ENCODE data around the gene IFT122.
A peak's percentile ranks its signal among the peaks of the same experiment; 100 is the strongest.

IFT122 gene

DNA sequence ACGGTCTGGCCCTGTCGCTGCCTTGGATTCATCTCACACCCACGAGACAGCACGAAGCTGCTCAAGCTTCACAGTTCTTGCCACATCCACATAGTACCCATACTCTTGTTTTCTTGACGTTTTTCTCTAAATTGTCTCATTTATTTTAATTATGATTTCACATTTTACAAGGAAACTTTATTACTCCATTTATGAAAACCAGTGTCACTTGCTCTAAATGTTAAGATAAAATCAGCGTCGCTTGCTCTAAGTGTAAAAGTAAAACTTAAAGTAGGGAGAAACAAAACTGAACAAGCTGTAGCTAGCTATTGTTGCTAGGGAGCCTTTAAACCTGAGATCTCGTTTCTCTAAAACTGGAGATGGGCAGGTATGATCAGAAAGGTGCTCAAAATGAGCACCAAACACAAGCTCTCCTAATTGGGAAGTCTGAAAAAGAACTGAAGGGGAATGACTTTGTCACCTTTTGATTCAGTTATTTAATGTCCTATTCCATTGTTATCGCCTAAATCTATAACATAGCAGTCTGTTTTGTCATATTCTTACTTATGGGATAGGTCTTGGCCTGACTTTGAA is 680 bp downstream of the IFT122 start:
- DNase-seq, result peak; percentile 50

DNA sequence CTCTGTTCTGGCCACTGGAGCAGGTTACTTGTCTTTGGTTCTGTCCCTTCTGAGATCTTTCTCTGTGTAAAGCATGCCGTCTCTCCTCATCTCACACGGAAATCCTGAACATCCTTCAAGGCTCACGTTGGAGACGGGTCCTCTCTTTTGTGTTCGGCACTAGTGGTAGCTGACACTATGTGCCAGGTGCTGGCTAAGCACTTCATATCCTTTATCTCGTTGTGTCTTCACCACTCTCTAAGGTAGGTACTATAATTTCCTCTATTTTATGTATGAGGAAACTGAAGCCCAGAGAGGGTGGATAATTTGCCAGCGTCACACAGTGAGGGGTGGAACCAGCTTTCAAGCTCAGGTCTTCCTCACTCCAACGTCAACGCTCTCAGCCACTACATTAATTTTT is 1.2 kb downstream of the IFT122 start:
- DNase-seq, result no peak

DNA sequence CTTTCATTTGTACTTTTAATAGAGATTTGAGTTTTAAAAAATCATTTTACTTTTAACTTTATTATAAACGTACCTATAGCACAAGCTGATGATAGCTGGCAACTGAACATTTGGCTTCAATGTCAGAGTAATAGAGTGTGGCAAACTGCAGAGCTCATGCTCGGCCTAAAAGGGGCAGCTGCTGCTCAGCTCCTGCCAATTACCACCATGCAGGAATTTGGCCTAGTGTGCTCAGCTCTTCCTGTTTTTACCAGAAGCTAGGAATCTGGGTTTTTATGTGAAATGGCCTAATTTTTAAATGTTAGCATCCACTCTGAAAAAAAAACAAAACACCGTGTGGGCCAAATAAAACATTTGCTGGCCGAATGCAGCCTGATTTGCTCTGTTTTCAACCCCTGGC is 1.8 kb downstream of the IFT122 start:
- no peak for DNase-seq

DNA sequence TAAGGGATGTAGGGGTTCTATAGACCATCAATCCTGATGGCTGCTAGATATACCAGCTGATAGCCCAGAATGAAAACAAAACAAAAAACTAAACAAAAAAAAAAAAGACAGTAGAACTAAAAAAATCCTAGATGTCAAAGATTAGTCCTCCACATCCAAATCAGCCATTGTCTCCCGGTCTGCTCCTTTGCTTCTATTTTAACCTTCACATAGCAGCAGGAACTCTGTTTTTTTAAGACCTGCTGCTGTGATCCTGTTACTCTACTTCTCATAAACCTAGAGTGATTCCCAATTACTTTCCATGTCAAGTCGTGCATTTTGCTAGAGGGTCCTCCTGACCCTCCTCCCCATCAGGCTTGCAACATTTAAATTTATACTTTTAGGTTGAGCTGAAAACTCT is 2.5 kb downstream of the IFT122 start:
- no peak for DNase-seq

DNA sequence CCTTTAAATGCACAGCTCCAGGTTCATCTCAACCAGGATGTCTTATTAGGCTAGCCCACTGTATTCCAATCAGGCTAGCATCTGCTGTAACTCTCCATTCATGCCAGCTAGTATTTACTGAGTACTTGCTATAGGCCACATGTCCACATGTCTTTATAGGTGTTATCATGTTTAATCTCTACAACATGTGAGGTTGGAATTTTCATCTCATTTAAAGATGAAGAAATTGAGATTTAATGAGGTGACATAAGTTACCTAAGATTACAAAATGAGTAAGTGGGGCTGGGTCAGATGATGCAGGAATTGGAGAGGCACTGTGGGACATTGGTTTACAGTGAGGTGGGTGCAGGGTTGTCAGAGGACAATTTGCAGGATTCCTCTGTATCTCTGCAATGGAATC is 2.9 kb downstream of the IFT122 start:
- peak; percentile 75 for DNase-seq

DNA sequence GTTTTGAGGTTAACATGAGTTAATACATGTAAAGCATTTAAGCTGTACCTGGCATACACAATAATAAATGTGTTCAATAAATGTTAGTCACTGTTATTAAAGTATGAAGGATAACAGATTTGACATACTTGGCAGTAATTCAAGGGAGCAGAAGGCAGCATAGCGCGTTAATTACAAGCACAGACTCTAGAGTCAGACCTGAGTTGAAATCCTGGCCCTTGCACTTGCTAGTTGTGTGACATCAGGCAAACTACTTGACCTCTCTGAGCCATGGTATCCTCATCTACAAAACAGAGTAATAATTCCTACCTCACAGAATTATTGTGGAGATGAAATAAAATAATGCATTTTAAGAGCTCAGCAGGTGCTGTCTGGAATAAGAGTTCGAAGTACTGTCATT is 5.4 kb downstream of the IFT122 start:
- peak; percentile 62 for DNase-seq

DNA sequence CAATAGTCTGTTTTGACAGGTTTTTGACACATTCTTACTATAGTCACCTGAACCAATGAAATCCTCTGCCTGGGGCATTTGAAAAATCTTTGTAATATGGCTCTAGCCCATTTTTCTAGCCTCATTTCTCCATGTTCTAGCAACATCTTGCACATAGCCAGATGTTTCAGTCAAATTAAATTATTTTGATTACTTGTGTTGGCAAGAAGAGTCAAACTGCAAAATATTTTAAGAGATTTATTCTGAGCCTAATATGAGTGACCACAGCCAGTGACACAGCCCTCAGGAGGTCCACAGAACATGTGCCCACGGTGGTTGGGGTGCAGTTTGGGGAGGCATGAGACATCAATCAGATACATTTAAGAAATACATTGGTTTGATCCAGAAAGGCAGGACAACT is 6.9 kb downstream of the IFT122 start:
- DNase-seq, result no peak

DNA sequence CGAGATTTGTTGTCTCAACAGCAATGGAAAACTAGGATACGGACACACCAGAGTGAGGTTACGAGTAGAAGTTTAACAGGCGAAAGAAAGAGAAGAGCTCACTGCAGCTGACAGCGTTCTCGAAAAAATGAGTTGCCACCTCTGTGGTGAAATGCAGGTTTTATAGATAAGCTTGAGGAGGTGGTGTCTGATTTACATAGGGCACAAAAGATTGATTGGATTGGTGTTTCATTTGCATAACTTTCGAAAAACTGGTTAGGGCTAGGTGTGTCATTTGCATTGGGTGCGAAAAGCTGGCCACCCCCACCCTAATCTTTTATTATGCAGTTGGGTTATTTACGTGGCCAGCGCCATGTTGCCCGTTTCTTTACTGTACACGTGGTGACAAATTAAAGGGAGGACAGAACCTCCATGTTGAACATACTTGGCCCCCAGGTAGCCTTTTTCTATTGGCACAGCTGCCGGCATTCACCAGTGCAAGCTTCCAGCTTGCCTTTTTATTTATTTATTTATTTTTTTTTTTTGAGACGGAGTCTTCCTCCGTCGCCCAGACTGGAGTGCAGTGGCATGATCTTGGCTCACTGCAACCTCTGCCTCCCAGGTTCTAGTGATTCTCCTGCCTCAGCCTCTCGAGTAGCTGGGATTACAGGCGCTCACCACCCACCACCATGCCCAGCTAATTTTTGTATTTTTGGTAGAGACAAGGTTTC is 8.3 kb downstream of the IFT122 start:
- no peak for DNase-seq

DNA sequence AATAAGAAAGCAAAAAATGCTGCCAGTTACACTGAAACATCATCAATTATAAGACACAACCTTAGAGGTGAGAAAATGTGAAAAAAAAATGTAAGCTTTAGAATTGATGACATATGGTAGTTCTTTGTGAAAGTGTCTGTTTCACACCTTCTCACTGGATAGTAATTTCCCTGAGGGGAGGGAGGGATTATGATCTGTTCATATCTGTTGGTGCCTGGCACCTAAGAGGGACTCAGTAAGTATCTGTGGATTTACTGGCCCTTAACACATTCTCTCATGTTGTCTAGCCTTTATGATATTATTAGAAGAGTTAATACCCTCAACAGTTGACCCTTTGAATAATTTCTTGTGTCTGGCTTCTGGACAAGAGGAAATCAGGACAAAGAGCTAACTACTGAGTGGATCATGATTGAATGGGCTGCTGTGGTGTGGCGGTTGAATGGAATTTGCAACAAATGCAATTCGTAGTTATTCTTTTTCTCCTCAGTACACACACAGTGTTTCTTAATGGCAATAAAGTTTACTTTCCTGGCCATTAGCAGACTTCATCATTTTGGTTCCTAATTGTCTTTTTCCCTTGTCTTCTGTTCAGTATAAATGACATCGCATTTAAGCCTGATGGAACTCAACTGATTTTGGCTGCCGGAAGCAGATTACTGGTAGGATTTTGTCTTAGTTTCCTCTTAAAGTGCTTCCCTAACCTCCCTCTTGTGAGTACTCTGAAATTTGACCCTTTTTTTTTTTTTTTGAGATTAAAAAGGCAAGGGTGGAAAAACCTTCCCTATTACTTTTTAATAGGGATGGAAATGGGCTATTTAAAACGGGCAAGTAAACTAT is 9.5 kb downstream of the IFT122 start:
- no peak for DNase-seq

DNA sequence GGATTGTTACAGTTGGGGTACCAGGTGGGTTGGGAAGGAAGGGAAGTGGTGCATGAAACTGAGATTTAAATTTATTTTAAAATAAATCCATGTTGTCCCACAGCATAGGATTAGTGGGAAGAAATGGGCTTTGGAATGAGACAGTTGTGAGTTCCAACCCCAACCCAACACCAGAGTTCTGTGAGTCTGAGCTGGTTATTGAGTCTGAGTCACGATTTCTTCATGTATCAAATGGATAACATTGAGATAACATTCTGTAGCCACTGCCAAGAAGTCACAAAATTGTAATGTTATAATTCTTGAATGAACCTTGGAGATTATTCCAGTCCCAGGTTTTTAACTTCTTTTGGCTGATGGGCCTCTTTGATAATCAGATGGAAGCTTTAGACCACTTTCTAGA is 13.7 kb downstream of the IFT122 start:
- DNase-seq, result no peak

DNA sequence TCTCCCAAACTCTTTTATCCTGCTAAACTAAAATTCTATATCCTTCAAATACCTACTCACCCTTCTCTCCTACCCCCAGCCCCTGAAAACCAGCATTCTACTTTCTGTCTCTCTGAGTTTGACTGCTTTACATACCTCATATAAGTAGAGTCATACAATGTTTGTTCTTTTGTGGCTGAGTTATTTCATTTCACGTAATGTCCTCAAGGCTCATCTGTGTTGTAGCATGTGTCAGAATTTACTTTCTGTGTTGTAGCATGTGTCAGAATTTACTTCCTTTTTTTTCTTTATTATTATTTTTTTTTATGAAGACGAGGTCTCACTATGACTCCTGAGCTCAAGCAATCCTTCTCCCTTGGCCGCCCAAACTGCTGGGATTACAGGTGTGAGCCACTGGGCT is 20.1 kb downstream of the IFT122 start:
- no peak for DNase-seq

DNA sequence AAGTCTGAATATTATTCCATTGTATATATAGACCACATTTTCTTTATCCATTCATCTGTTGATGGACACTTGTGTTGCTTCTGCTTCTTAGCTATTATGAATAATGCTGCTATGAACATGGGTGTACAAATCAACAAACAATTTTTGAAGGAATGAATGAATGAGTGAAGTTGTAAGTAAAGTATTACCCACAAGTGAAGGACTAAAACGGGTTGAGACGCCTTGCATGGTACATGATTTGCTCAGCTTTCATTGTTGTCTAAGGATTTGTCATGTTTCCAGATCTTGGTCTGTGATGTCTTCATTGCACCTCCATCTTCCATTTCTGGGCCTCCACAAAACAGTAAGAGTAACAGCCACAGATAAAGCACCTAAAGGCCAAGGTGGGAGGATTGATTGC is 20.5 kb downstream of the IFT122 start:
- DNase-seq, result no peak

DNA sequence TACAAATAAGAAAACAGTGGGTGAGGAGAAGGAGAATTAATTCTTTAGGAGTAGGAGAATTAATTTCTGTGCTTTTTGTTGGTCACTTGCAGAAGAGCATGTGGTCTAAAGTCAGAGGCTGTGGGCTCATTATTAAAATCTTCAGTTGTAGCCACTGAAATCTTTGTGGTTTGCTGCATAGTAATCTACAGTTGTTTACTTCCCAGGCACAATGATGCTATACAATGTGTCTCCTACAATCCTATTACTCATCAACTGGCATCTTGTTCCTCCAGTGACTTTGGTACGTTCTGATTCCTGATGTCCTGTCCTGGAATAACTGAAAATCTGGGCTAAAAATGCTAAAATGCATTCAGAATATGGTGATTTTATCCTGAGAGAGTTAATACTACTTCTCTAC is 21.0 kb downstream of the IFT122 start:
- DNase-seq, result no peak

DNA sequence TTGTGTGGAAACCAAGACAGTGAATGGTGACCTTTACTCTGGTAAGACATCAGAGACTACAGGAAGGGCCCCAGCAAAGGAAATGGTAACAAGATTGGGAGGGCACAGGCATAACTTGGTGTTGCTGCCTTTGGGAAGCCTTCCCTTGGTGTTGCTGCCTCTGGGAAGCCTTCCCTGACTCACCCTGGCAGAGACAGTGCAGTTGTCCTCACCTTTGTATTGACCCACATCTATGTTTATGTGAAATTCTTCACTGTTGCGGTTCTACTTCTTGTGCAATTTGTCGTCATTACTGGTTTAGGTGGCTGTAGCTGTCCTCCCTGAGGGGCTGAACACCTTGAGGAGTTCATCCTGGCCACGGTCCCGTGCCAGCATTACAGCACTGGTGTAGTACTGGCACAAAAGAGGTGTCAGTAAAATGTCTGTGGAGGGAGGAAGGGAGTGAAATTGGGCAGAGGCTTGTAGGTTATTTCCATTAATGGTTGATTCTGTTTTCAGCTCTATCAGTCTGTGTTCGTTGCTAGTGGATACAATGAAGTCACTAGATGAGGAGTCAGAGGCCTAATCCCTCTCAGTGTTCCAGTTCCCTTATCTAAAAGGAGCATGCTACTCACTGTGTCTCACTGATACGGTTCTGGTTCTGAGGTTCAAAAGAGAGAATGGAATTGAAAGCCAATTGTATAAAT is 21.6 kb downstream of the IFT122 start:
- DNase-seq, result no peak

DNA sequence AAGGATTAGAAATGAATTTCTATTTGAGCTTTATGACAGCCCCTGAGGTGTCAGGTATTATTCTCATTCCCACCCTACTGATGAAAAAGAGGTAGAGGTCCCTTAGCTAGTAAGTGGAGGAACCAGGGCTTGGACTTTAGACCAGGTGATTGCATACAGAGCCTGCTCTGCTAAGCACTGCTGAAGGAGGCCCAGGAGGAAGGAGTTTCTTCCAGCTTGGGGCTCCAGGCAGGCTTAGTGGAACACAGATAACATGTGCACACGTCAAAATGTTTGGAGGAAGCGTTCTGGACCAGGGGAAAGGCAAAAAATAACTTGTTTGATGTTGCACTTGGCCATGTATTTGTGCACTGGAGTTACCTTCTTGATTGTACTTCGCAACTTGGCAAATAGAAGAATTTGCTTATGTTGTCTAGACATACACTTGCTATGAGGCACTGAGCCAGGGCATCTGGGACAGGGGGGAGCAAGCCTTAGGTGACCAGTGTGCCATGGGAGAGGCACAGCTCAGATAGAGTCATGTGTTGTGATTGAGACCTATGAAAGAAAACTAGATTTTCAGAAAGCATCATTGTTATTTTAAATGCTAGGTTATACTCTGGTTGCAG is 22.4 kb downstream of the IFT122 start:
- DNase-seq, result no peak

DNA sequence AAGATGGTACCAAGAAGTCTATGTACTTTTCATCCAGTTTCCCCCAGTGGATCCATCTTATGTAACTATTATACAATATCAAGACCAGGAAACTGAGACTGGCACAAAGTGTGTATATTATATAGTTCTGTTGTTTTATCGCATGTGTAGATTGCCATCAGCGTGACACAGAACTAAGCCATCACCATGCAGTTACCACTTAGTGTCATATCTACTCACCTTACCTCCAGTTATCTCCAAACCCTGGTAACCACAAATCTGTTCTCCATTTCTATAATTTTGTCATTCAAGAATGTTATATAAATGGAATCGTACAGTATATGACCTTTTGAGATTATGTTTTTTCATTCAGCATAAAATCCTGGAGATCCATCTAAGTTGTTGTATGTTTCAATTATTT is 23.1 kb downstream of the IFT122 start:
- no peak for DNase-seq

DNA sequence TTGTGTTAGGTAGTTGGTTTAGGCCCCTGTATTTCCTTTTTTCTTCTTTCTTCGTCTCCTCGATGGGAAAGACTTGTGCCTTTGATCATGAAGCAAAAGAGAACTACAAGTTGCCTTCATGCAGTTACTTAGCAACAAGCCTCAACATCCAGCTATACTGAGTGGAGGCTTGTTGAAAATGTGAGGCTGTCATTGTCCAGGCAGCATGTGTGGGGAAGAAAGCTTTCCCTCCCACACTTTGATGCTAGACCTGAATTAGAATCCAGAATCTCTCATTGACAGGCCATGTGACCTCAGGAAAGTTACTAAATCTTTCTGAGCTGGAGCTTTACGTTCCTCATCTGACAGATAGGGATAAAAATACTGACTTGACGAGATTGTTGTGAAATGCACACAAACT is 23.7 kb downstream of the IFT122 start:
- DNase-seq, result no peak

DNA sequence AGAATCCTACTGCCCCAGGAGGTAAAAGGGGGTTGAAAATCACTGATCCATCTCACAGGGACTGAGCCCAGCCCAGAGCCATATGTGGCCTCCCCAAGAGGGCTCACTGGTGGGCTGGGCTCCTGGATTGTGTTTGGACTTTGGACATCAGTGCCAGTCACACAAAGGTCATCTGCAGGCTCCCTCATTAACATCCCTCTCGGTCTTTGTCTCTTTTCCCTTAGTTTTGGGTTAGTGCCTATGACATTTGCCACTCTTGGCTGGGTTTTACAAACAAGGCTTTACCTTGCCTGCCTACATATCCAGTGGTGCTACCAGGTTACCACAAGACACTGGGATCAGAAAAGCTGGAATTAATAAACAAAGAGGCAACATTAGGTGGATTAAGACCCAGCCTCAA is 27.9 kb downstream of the IFT122 start:
- DNase-seq, result no peak

DNA sequence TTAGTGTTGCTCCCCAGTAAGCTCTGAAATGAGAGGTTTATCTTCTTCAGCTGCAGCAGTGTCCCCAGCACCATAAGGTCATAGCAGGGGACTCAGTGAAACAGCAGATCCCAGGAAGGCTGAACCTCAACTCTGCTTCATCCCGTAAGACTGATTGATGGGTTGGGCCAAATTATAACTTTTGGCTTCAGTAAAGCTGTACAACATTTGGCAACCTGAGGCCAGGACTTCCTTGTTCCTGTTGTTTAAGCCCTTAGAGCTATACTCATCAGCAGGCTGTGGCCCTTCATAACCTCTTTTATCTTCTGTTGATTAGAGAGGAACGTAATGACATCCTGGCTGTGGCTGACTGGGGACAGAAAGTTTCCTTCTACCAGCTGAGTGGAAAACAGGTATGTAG is 29.0 kb downstream of the IFT122 start:
- no peak for DNase-seq

DNA sequence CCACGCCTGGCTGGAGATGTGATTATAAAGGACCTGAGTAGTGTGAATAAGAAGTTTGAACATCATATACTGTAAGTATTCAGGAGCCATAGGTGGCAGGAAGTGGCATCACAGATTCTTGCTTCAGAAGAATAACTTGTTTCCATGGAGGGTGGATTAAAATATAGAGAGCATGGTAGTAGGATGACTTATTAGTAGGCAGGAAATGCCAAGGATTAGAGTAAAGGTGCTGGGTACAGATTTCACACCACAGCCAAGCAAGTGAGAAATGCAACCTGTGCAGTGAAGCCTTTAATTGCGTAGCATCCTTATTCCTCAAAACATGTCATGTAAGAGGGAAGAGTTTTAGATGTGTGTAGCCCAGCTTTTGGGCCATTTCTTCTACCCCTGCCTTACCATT is 30.8 kb downstream of the IFT122 start:
- no peak for DNase-seq

DNA sequence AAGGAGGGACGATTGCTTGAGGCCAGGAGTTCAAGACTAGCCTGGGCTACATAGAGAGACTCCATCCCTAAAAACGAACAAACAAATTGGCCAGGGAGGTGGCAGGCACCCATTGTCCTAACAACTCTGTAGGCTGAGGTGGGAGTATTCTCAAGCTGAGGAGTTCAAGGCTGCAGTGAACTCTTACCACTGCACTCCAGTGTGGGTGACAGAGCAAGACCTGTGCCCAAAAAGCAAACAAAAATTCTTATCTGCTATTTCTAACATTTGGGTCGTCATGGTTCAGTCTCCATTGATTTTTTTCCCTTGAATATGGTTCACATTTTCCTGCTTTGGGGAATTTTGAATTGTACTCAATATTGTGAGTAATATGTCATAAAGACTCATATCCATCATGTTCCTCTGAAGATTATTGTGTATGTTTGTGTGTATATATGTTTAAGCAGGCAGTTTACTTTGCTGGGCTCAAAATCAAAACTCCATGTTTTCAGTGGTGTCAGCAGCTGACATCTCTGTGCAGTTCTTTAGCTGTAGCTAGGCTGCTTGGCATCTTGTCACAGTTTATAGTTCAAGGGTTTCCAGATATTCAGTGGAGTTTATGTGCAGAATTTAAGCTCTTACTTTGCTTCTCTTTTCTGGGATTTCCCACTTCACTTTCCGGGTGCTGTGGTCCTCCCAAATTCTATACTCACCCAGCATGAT is 33.2 kb downstream of the IFT122 start:
- DNase-seq, result no peak

DNA sequence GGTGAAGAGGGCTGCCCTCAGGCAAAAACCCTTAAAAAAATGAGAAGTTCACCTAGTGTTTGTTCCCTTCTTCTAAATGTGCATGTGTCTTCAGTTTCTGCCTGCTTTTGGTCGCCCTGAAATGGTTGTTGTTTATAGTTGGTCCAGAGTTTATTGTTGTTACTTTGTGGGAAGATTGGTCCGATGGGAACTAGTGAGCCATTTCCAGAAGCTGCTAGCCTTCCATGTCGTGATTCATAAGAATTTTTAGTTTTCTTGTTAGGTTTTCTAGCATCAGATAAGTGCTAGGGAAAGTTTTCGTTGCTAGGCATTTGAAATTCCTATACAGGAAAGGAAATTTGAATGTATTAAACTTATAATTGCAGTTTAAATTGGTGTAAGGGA is 33.7 kb downstream of the IFT122 start:
- DNase-seq, result no peak
